GM21390 (cell line): ENCODE measurements around the gene DCTPP1.
A peak's percentile ranks its signal among the peaks of the same experiment; 100 is the strongest.

Experiments
- ATAC-seq: cut with Tn5 transposase; IDR thresholded peaks from one replicate; pipeline ENCODE4 v1.9.1; 2021; ENCODE audit not compliant: unreplicated experiment

The DCTPP1 gene

DNA sequence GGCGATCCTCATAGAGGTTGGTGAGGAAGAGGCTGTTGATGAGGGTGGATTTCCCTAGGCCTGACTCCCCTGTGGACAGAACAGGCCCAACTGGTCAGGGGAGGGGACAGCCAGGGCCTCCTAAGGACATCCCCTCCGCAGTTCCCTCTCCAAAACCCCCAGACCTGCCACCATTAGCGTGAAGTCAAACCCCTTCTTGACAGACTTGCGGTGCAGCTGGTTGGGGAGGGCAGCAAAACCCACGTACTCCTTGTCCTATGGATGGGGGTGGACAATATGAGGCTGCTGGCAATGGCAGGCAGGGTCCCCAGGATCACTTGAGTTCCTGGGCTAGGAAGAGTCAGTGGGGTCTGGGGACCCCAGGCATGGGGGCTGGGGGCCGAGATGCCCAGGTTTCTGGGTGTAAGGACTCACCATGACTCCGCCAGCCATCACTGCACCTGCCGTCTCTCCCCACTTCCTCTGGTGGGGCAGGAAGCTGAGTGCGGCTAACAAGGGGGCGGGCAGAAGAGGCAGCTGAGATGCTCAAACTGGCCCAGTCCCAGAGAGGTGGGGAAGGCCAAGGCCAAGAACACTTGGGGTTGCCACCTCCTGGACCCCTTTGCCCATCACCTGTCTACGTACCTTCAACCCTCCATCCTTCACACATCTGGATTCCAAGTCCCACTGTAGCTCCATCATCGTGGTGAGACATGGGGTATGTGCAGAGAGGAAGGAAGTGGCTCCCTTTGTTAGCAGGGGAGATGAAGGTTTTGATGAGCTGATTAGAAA lies 47.5 kb downstream of the DCTPP1 start, which contains the start of gene SEPTIN1:
Gene SEPTIN1, minus strand, starts transcription at position 451 of the 771 bp plus-strand sequence. Its CDS starts 19 bp downstream, at position 432.
- ATAC-seq, result no peak

DNA sequence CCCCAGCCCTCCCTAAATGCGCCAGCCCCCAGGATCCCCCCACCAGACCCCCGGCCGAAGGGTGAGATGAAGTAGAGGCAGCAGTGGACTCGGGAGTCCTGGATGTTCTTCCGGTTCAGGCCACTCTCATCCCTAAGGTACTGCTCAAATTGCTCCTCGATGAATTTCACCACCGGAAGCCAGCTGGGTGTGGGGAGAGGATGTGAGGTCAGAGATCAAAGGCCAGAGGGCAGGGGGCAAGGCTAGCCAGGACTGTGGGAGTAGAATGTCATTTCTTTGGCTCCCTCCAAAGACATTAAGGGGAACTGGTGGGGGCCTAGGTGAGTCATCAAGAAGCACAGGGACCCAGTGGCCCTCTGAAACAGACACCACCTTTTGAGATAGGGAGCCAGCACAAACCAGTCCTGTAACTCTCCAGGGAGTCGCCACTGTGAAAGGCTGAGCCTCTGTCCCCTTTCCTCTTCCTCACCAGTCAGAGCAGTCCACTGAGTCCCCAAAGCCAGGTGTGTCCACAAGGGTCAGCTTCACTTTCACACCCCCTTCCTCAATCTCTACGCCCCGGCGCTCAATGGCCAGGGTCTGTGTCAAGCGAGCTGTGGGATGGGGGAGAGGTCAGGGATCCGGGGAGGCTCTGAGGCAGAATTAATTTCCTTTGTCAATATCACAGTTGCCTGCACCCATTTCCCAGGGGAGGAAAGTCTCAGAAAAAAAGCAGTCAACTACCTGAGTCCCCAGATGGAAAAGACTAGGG lies 48.4 kb downstream of the DCTPP1 start:
- no peak for ATAC-seq

- no peak for ATAC-seq
Observed at GRCh38 chr16:30380803-30381208, 49.0 kb downstream of the DCTPP1 start.

- ATAC-seq, result no peak
Observed at GRCh38 chr16:30380072-30380802, 49.6 kb downstream of the DCTPP1 start.

DNA sequence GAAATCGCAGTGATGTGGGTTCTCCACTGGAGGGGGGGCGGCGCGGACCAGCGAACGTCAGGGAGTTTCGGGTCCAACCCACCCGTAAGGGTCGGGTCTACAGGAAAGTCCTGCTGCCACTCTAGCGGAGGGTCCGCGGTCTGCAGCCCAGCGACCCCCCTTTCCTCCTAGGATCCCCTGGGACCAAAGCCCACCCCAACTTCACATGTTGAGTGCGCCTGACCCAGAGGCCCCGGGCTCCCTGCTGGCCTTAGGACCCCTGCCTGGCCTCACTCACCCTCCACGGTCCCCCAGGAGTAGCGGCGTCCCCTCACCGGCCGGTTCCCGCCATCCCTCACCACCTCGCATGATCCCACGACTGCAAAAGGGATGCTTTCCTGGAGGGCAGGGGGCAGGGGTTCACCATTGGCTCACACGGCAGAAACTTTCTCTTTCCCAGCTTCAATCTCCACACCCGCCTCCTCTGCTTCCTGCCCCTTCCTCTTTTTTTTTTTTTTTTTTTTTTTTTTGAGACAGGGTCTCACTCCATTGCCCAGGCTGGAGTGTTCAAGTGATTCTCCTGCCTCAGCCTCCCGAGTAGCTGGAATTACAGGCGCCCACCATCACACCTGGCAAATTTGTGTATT lies 50.6 kb downstream of the DCTPP1 start:
- ATAC-seq, result no peak

- ATAC-seq, result peak; percentile 78
Observed at GRCh38 chr16:30378236-30379157, 51.3 kb downstream of the DCTPP1 start.

- ATAC-seq, result peak; percentile 26
Observed at GRCh38 chr16:30377812-30378235, 52.0 kb downstream of the DCTPP1 start.

DNA sequence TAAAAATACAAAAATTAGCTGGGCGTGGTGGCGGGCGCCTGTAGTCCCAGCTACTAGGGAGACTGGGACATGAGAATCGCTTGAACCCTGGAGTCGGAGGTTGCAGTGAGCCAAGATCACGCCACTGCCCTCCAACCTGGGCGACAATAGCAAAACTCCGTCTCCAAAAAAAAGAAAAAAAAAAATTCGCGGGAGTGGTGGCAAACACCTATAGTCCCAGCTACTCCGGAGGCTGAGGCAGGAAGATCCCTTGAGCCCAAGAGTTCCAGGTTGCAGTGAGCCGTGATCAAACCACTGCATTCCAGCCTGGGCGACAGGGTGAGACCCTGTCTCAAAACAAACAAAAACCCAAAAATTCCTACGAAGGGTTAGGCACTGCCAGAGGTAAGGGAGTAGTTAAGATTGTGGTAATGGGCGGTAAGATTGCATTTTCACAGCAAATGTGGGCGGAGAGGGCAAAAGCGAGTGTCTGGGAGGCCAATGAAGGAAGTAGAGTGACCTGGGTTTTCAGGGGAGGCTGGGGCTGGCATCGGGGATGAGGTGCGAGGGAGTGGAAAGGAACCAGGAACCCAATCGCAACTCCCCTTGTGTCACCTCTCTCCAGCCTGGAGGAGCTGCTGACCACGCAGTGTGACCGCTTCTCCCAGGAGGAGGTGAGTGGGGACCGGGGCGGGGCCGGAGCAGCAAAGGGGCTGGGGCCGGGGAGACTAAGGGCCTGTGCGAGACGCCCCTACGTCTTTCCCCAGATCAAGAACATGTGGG lies 52.6 kb downstream of the DCTPP1 start:
- no peak for ATAC-seq

DNA sequence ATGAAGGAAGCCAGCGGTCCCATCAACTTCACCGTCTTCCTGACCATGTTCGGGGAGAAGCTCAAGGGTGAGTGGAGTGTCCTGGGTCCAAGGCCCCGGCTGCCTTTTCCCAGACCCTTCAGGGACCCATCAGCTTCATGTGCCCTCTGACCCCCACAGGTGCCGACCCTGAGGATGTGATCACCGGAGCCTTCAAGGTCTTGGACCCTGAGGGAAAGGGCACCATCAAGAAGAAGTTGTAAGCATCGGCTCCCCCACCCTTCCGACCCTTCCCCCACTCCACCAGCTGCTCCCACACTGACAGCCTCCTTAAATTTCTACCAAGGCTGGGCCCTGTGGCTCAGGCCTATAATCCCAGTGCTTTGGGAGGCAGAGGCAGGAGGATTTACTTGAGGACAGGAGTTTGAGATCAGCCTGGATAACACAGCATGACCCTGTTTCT lies 53.3 kb downstream of the DCTPP1 start:
- no peak for ATAC-seq

DNA sequence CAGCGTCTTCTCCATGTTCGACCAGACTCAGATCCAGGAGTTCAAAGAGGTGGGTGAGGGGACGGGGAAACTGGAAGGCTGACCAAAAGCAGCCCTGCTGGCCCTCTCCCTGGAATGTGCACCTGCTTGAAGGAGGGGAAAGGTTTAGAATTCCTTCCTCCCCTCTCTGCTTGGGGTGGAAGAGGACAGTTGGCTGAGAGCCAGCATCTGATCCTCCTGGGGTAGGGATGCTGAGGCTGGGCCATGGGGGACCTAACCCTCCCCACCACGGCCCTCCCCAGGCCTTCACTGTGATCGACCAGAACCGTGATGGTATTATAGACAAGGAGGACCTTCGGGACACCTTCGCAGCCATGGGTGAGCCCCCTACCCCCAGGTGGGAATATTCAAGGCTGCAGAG lies 54.0 kb downstream of the DCTPP1 start:
- no peak for ATAC-seq

DNA sequence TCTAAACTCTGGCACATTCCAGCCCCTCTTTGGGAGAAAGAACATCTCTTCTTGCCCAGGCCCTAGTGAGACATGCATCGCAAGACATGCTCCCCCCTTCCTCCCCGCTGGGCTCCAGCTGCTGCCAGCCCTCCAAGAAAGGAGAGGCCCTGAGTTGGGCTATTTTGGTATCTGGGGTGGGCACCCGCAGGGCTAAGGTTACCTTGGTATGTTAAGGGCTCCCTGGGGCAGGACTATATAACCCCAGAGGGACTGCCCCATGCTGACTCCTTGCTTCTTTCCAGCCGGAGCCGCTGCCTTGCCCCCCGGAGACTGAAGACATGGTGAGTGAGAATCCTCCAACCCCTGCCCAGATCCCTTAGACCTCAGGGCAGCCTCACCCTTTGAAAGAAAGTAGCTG lies 55.3 kb downstream of the DCTPP1 start, which contains the start of gene MYL11:
Gene MYL11, plus strand, starts transcription at position 265 of the 400 bp plus-strand sequence. Its CDS starts 56 bp downstream, at position 321.
- ATAC-seq, result no peak
